Endothelial cell of umbilical vein (primary cell): ENCODE results near the gene TTLL12. TPM values are rescaled to one million over a fixed set of nuclear protein-coding genes. Genes with fewer than 3 reads are reported as not detected.

Experiments
- BruUV-seq: library from RNA; stranded (reverse); fragments of 400-500 nt; replicated peaks from 2 replicates; lab custom pipeline; 2021; lab: Mats Ljungman, UMichigan
- CTCF ChIA-PET: fragments of 300-600, 350-600 bp; sonication (Branson Sonifier 250); formaldehyde crosslinking; loops from one replicate; lab custom pipeline; 2021; ENCODE audit warnings: antibody characterized with exemption, inconsistent platforms; lab: Charles Lee
- POLR2A ChIA-PET: fragments of 300-600, 350-600 bp; sonication (Branson Sonifier 250); formaldehyde crosslinking; loops from one replicate; lab custom pipeline; 2021; ENCODE audit warnings: antibody characterized with exemption, inconsistent platforms; lab: Charles Lee
- DNase-seq: peaks from one replicate; pipeline ENCODE4 v3.0.0-alpha.2; 2011; ENCODE audit warnings: low read depth, low spot score
- FAIRE-seq: peaks from 2 replicates; lab custom pipeline; 2011; peaks lifted over from hg19 to GRCh38; lab: Jason Lieb, UNC
- H2AFZ ChIP-seq: 2 replicates; pipeline ENCODE4 v1.6.0; 2012; ENCODE audit warnings: low read depth, low read length, control low read depth, inconsistent platforms
- H3K27ac ChIP-seq: 2 replicates; pipeline ENCODE4 v1.5.1; 2011; ENCODE audit warnings: low read depth, mild to moderate bottlenecking, control low read depth, low read length, moderate library complexity; ENCODE audit not compliant: insufficient read depth
- H3K27me3 ChIP-seq, 2 experiments: 2 replicates each; pipeline versions ENCODE4 v1.6.0 to v1.6.1; 2011; ENCODE audit warnings: low read length in 2 of 2, mixed read lengths in 1 of 2; ENCODE audit not compliant: control insufficient read depth in 2 of 2, insufficient read depth in 2 of 2
- H3K36me3 ChIP-seq, 2 experiments: 2 replicates in 1 of 2; 3 replicates in 1 of 2; pipeline ENCODE4 v1.5.1; 2011; ENCODE audit warnings: low read length in 2 of 2, mild to moderate bottlenecking in 1 of 2, moderate library complexity in 1 of 2; ENCODE audit not compliant: control insufficient read depth in 2 of 2, insufficient read depth in 2 of 2; ENCODE audit errors: extremely low read depth in 1 of 2
- H3K4me1 ChIP-seq: 3 replicates; pipeline ENCODE4 v1.5.1; 2011; ENCODE audit warnings: mild to moderate bottlenecking, low read length; ENCODE audit not compliant: control insufficient read depth, insufficient read depth; ENCODE audit errors: extremely low read depth
- H3K4me2 ChIP-seq: 2 replicates; pipeline ENCODE4 v1.6.1; 2011; ENCODE audit warnings: low read length, control low read depth, mixed read lengths; ENCODE audit not compliant: insufficient read depth
- H3K4me3 ChIP-seq, 3 experiments: fragments of 200-600 bp in 1 of 3; sonication (generic), shearing (Covaris generic) in 1 of 3; replicated peaks in 1 of 3; 2 replicates each; pipeline ENCODE4 v1.5.1; 2011 to 2016; ENCODE audit warnings: control low read depth in 3 of 3, low read length in 3 of 3, mild to moderate bottlenecking in 2 of 3, inconsistent platforms in 1 of 3, low read depth in 1 of 3, moderate library complexity in 1 of 3; ENCODE audit not compliant: insufficient read depth in 1 of 3
- H3K79me2 ChIP-seq: 2 replicates; pipeline ENCODE4 v1.6.0; 2012; ENCODE audit warnings: low read length, inconsistent platforms; ENCODE audit not compliant: control insufficient read depth, insufficient read depth
- H3K9ac ChIP-seq: replicated peaks from 2 replicates; pipeline ENCODE3; 2011; ENCODE audit warnings: low read length, control low read depth; ENCODE audit not compliant: insufficient read depth; ENCODE audit errors: extremely low read depth
- H3K9me1 ChIP-seq: replicated peaks from 3 replicates; pipeline ENCODE4 v1.6.0; 2011; ENCODE audit warnings: mild to moderate bottlenecking, low read length; ENCODE audit not compliant: control insufficient read depth, insufficient read depth; ENCODE audit errors: extremely low read depth
- H3K9me3 ChIP-seq: replicated peaks from 2 replicates; pipeline ENCODE4 v1.5.1; 2012; ENCODE audit warnings: low read length, inconsistent platforms; ENCODE audit not compliant: control insufficient read depth, insufficient read depth
- H4K20me1 ChIP-seq: replicated peaks from 2 replicates; pipeline ENCODE3; 2011; ENCODE audit warnings: mild to moderate bottlenecking, low read length; ENCODE audit not compliant: control insufficient read depth, insufficient read depth; ENCODE audit errors: extremely low read depth
- CTCF ChIP-seq, 2 donors: IDR thresholded peaks; 1 replicate in 1 of 2; 2 replicates in 1 of 2; pipeline ENCODE4 v1.5.1; 2011; ENCODE audit warnings: low read length in 2 of 2, mild to moderate bottlenecking in 2 of 2, moderate library complexity in 2 of 2, control low read depth in 1 of 2, inconsistent platforms in 1 of 2, low read depth in 1 of 2; ENCODE audit not compliant: insufficient read depth in 1 of 2; ENCODE audit errors: extremely low read depth in 1 of 2
- EZH2 ChIP-seq: IDR thresholded peaks from 2 replicates; pipeline ENCODE4 v1.6.1; 2012; ENCODE audit warnings: borderline replicate concordance, low read depth, mild to moderate bottlenecking, moderate library complexity, low read length, inconsistent platforms; ENCODE audit not compliant: severe bottlenecking
- FOS ChIP-seq: IDR thresholded peaks from 2 replicates; pipeline ENCODE4 v1.6.1; 2011; ENCODE audit warnings: mild to moderate bottlenecking, low read length, moderate library complexity, borderline replicate concordance; ENCODE audit not compliant: insufficient read depth
- GATA2 ChIP-seq: IDR thresholded peaks from 2 replicates; pipeline ENCODE4 v1.7.0; 2011; ENCODE audit warnings: low read depth, mild to moderate bottlenecking, moderate library complexity, mixed read lengths, low read length; ENCODE audit not compliant: insufficient read length, insufficient read depth
- JUN ChIP-seq: IDR thresholded peaks from 2 replicates; pipeline ENCODE4 v1.6.1; 2011; ENCODE audit warnings: borderline replicate concordance, low read depth; ENCODE audit not compliant: insufficient read length, insufficient read depth
- MYC ChIP-seq: IDR thresholded peaks from one replicate; pipeline ENCODE4 v1.6.1; 2011; ENCODE audit warnings: mild to moderate bottlenecking, low read depth, low read length
- POLR2A ChIP-seq: IDR thresholded peaks from 2 replicates; pipeline ENCODE4 v1.6.1; 2012; ENCODE audit warnings: low read depth, mild to moderate bottlenecking, control low read depth, low read length
- POLR2AphosphoS5 ChIP-seq: IDR thresholded peaks from 2 replicates; pipeline ENCODE4 v1.6.1; 2012; ENCODE audit warnings: low read depth, mild to moderate bottlenecking, control low read depth, low read length, moderate library complexity; ENCODE audit not compliant: insufficient read depth
- dilution Hi-C: fragments of 300-500 bp; cut with MboI; formaldehyde crosslinking; loops from one replicate; pipeline ENCODE4 v1.15.0; 2019; ENCODE audit warnings: low sequenced_read_pairs; ENCODE audit not compliant: extremely low pct_ligation_motif_present
- intact Hi-C: fragments of 100-400 bp; cut with micrococcal nuclease; formaldehyde crosslinking; loops from one replicate; pipeline ENCODE4 v1.10.0; 2022
- polyA plus RNA-seq, 4 experiments: library from polyadenylated mRNA; depleted of rRNA in 3 of 4; stranded (reverse) in 3 of 4; unstranded in 1 of 4; fragments of >200 nt; gene quantifications; 2 replicates each; pipeline versions ENCODE4 v1.2.1 to v1.2.3, GENCODE V29; 2011 to 2012; ENCODE audit warnings: missing spikeins in 1 of 4
- total RNA-seq: library from RNA; stranded (reverse); gene quantifications from 2 replicates; pipeline ENCODE4 v1.2.3, GENCODE V29; 2021
- TF ChIP-seq, protein P1 (sequence below): IDR thresholded peaks from 2 replicates; pipeline ENCODE4 v1.6.1; 2011; ENCODE audit not compliant: insufficient read depth, insufficient read length

TTLL12 gene
- total and polyA plus RNA-seq, 2 donors (not counting 3 experiments of a cell fraction or from before 2014, with no cell fraction given) = 26.2 to 36.5 TPM

DNA sequence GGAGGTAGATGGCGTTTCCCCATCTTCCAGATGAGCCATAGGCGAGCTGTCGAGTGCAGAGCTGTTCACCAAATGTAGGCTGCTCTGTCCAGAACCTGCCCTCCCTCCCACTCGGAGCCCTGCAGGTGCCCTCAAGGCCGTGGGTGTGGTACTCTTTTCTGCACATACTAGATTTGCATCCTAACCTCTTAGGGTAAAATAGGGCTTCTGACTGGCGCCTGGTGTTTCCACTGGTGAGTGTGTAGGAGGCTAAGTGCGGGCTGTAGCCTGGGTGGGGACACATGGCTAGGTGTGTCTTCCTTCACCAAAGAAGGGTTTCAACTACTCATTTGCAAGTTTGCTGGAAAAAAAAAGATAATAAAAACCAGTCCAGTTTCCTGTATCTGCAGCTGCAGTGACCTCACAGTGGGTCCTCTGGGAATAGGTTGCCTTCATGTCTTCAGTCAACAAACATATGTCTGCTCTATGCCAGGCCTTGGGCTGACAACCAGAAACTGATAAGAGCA, 67.9 kb downstream of the TTLL12 start:
- no peak for FAIRE-seq
- ChIA-PET CTCF (interaction anchor here (1.3 kb wide), 1 partner anchor 19 kb away, joined by 3 read pairs; no protein-coding TSS in a partner anchor), POLR2A (no interaction called here)
- H3K27me3 ChIP-seq = peaks cover 0 to 5% of the 10 kb centered on the region in 2 experiments
- no TSS peak for BruUV-seq
- no peaks in the 10 kb centered on the region for H3K9me1 ChIP-seq
- intact Hi-C loops = no loop called here
- H3K9ac ChIP-seq = no peak overlapping the region
- H3K4me3 ChIP-seq = no peak overlapping the region
- no peak overlapping the region for H3K27ac ChIP-seq
- no peak overlapping the region for H3K4me2 ChIP-seq
- no peaks in the 10 kb centered on the region for H3K36me3 ChIP-seq
- no peak for DNase-seq
- no peaks in the 10 kb centered on the region for H3K79me2 ChIP-seq
- no peaks in the 10 kb centered on the region for H3K9me3 ChIP-seq
- dilution Hi-C loops = no loop called here
- TF ChIP-seq CTCF (IDR thresholded peaks at IDR 0.05; ENCODE audit: extremely low read depth in 1 of 2, insufficient read depth in 1 of 2, low read depth in 1 of 2, low read length in 2 of 2) = no peak
- no peak for TF ChIP-seq POLR2AphosphoS5
- TF ChIP-seq EZH2 = no peak
- TF ChIP-seq POLR2A = no peak
- no peak for TF ChIP-seq JUN
- TF ChIP-seq FOS = no peak
- no peak for TF ChIP-seq GATA2
- TF ChIP-seq, protein P1, sequence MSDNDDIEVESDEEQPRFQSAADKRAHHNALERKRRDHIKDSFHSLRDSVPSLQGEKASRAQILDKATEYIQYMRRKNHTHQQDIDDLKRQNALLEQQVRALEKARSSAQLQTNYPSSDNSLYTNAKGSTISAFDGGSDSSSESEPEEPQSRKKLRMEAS = no peak
- TF ChIP-seq MYC = no peak
- H4K20me1 ChIP-seq = no peaks in the 10 kb centered on the region
- no peaks in the 10 kb centered on the region for H3K4me1 ChIP-seq
- no peak overlapping the region for H2AFZ ChIP-seq
